HEK293T (cell line): ENCODE results near the gene ZCCHC14.

Source experiments
- CTCF ChIA-PET: fragments of 350-600 bp; formaldehyde crosslinking; extraction: SDS; loops from one replicate; lab custom pipeline; 2021; ENCODE audit warnings: antibody characterized with exemption, inconsistent platforms; lab: Yijun Ruan, JAX
- POLR2A ChIA-PET: fragments of 350-600 bp; formaldehyde crosslinking; extraction: SDS; loops from one replicate; lab custom pipeline; 2020; ENCODE audit warnings: antibody characterized with exemption, inconsistent platforms; lab: Yijun Ruan, JAX
- DNase-seq: peaks from one replicate; pipeline ENCODE4 v3.0.0; 2012; ENCODE audit warnings: mixed read lengths; ENCODE audit errors: extremely low spot score
- ARNT ChIP-seq: fragments of 450-650 bp; IDR thresholded peaks from 2 replicates; pipeline ENCODE4 v1.6.1; 2017; ENCODE audit warnings: mild to moderate bottlenecking
- BHLHE40 ChIP-seq: fragments of 450-650 bp; IDR thresholded peaks from 2 replicates; pipeline ENCODE4 v1.6.1; 2016; ENCODE audit warnings: mild to moderate bottlenecking, moderate library complexity, borderline replicate concordance
- CTBP1 ChIP-seq: fragments of 450-650 bp; IDR thresholded peaks from 2 replicates; pipeline ENCODE4 v1.6.1; 2016; ENCODE audit warnings: borderline replicate concordance
- ELF4 ChIP-seq: fragments of 450-650 bp; IDR thresholded peaks from 2 replicates; pipeline ENCODE4 v1.6.1; 2017; ENCODE audit warnings: antibody characterized with exemption
- FOXA1 ChIP-seq: fragments of 450-650 bp; IDR thresholded peaks from 2 replicates; pipeline ENCODE4 v1.6.1; 2016; ENCODE audit warnings: mild to moderate bottlenecking
- FOXK2 ChIP-seq: fragments of 450-650 bp; IDR thresholded peaks from 2 replicates; pipeline ENCODE4 v1.6.1; 2016; ENCODE audit warnings: mild to moderate bottlenecking
- FOXM1 ChIP-seq: fragments of 450-650 bp; IDR thresholded peaks from 2 replicates; pipeline ENCODE4 v1.6.1; 2017; ENCODE audit warnings: mild to moderate bottlenecking, borderline replicate concordance
- HDGF ChIP-seq: fragments of 450-650 bp; IDR thresholded peaks from 2 replicates; pipeline ENCODE4 v1.6.1; 2017; ENCODE audit warnings: antibody characterized with exemption, borderline replicate concordance
- L3MBTL2 ChIP-seq: fragments of 450-650 bp; conservative IDR thresholded peaks from 2 replicates; pipeline ENCODE4 v1.6.1; 2016; ENCODE audit warnings: mild to moderate bottlenecking
- LEF1 ChIP-seq: fragments of 450-650 bp; IDR thresholded peaks from 2 replicates; pipeline ENCODE4 v1.6.1; 2017; ENCODE audit warnings: mild to moderate bottlenecking, borderline replicate concordance
- NFRKB ChIP-seq: fragments of 450-650 bp; IDR thresholded peaks from 2 replicates; pipeline ENCODE4 v1.6.1; 2016; ENCODE audit warnings: mild to moderate bottlenecking, moderate library complexity
- SP1 ChIP-seq: fragments of 450-650 bp; IDR thresholded peaks from 2 replicates; pipeline ENCODE4 v1.6.1; 2017
- SUZ12 ChIP-seq: fragments of 450-650 bp; IDR thresholded peaks from 2 replicates; pipeline ENCODE4 v1.6.1; 2016; ENCODE audit warnings: mild to moderate bottlenecking
- TARDBP ChIP-seq: fragments of 450-650 bp; IDR thresholded peaks from 2 replicates; pipeline ENCODE4 v1.6.1; 2016
- ZNF384 ChIP-seq: fragments of 450-650 bp; IDR thresholded peaks from 2 replicates; pipeline ENCODE4 v1.6.1; 2016
- TF ChIP-seq, protein P1 (sequence below): fragments of 450-650 bp; IDR thresholded peaks from 2 replicates; pipeline ENCODE4 v1.6.1; 2016

The ZCCHC14 gene

GRCh38 chr16:87374313-87374712 is 118.5 kb downstream of the ZCCHC14 start:
- no peak for TF ChIP-seq TARDBP
- TF ChIP-seq CTBP1, result no peak
- no peak for TF ChIP-seq HDGF
- no peak for TF ChIP-seq FOXK2
- TF ChIP-seq LEF1, result no peak
- TF ChIP-seq SP1, result no peak
- no peak for TF ChIP-seq L3MBTL2
- TF ChIP-seq ELF4, result no peak
- TF ChIP-seq, protein P1, sequence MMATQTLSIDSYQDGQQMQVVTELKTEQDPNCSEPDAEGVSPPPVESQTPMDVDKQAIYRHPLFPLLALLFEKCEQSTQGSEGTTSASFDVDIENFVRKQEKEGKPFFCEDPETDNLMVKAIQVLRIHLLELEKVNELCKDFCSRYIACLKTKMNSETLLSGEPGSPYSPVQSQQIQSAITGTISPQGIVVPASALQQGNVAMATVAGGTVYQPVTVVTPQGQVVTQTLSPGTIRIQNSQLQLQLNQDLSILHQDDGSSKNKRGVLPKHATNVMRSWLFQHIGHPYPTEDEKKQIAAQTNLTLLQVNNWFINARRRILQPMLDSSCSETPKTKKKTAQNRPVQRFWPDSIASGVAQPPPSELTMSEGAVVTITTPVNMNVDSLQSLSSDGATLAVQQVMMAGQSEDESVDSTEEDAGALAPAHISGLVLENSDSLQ, result no peak
- TF ChIP-seq ZNF384, result no peak
- no peak for TF ChIP-seq FOXA1
- no peak for TF ChIP-seq BHLHE40
- TF ChIP-seq SUZ12, result no peak
- no peak for DNase-seq
- POLR2A ChIA-PET, result interaction anchor here (1.9 kb wide), 1 partner anchor 9 kb away, joined by 9 read pairs; the partner anchor contains the start of gene FBXO31
- CTCF ChIA-PET, result no interaction called here

DNA sequence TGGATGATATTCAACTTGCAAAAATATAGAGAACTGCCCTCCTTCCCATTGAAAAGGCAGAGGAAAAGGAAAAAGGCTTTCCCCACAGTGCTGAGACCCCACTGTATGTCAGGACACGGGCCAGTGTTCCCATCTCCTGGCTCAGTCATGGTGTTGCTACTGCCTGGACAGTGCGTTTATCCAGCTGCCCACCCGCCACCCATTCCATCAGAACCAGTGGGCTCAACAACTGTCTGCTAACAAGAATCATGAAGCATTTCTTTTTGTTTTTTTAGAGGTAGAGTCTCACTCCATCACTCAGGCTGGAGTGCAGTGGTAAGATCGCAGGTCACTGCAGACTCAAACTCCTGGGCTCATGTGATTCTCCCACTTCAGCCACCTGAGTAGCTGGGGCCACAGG is 120.5 kb downstream of the ZCCHC14 start:
- no peak for DNase-seq
- CTCF ChIA-PET, result interaction anchor here (0.7 kb wide), 1 partner anchor 30 kb away, joined by 4 read pairs; no protein-coding TSS in a partner anchor
- POLR2A ChIA-PET, result interaction anchor here (1.1 kb wide), 1 partner anchor 22 kb away, joined by 3 read pairs; no protein-coding TSS in a partner anchor
- TF ChIP-seq SUZ12 (no peak), LEF1 (no peak), HDGF (no peak), CTBP1 (no peak), FOXA1 (no peak), ZNF384 (no peak), BHLHE40 (no peak), NFRKB (no peak), ARNT (no peak), FOXK2 (no peak), ELF4 (no peak)
- TF ChIP-seq, protein P1, result no peak

- TF ChIP-seq BHLHE40 (no peak), NFRKB (no peak), FOXM1 (no peak)
- CTCF ChIA-PET, result interaction anchor here (0.7 kb wide), 1 partner anchor 31 kb away, joined by 4 read pairs; no protein-coding TSS in a partner anchor
- no peak for DNase-seq
- POLR2A ChIA-PET, result interaction anchor here (1.1 kb wide), 1 partner anchor 21 kb away, joined by 3 read pairs; no protein-coding TSS in a partner anchor
Measured at GRCh38 chr16:87371261-87371866, 121.5 kb downstream of the ZCCHC14 start.

- no peak for DNase-seq
- CTCF ChIA-PET, result no interaction called here
- TF ChIP-seq, protein P1, result no peak
- TF ChIP-seq ELF4 (no peak), L3MBTL2 (no peak), ZNF384 (no peak), CTBP1 (no peak), SP1 (no peak), LEF1 (no peak), FOXM1 (no peak), SUZ12 (no peak), TARDBP (no peak), FOXA1 (no peak), FOXK2 (no peak)
- POLR2A ChIA-PET, result no interaction called here
Measured at GRCh38 chr16:87369796-87370719, 122.8 kb downstream of the ZCCHC14 start.

GRCh38 chr16:87369117-87369765 is 123.6 kb downstream of the ZCCHC14 start:
- DNase-seq, result no peak
- ChIA-PET POLR2A (no interaction called here), CTCF (no interaction called here)
- TF ChIP-seq ZNF384 (no peak), CTBP1 (no peak), HDGF (no peak), ARNT (no peak), FOXK2 (no peak)
